Measurements from ENCODE around the gene PLXDC2. TPM values are rescaled to one million over a fixed set of nuclear protein-coding genes. Genes with fewer than 3 reads are reported as not detected.

Gene PLXDC2
- total RNA-seq, 1 experiment from 2014 or later, result 0.20 TPM

- H3K27ac ChIP-seq (ENCODE audit: low read depth, low read length), result no peak overlapping the region
- TF ChIP-seq FOSL1 (IDR thresholded peaks at IDR 0.05; ENCODE audit: low read depth), result no peak
- no peak for TF ChIP-seq MAX (IDR thresholded peaks at IDR 0.05)
- no peak for TF ChIP-seq EZH2 (IDR thresholded peaks at IDR 0.05)
- no peak for TF ChIP-seq SRF (IDR thresholded peaks at IDR 0.05; ENCODE audit: low read depth)
- no peak for TF ChIP-seq ZFX (IDR thresholded peaks at IDR 0.05)
- TF ChIP-seq POLR2A (IDR thresholded peaks at IDR 0.05; ENCODE audit: borderline replicate concordance, extremely low read depth, insufficient read depth, insufficient read length), result no peak
- no peak for TF ChIP-seq POLR2AphosphoS5 (IDR thresholded peaks at IDR 0.05; ENCODE audit: low read depth, low read length)
- TF ChIP-seq RAD21 (IDR thresholded peaks at IDR 0.05; ENCODE audit: low read depth), result no peak
- TF ChIP-seq SIN3A (IDR thresholded peaks at IDR 0.05; ENCODE audit: low read depth), result no peak
- no peak for TF ChIP-seq YY1 (IDR thresholded peaks at IDR 0.05; ENCODE audit: extremely low read depth, insufficient replicate concordance, low read depth, low read length)
- CTCF ChIA-PET, result no interaction called here
- H4K20me1 ChIP-seq (ENCODE audit: insufficient read depth), result no peaks in the 10 kb centered on the region
- no TSS peak for BruUV-seq (replicated peaks)
- H3K9ac ChIP-seq (ENCODE audit: low read length), result no peak overlapping the region
- intact Hi-C loops (cut with micrococcal nuclease), result no loop called here
- no peaks in the 10 kb centered on the region for H3K9me2 ChIP-seq (ENCODE audit: insufficient read depth)
- H3K9me3 ChIP-seq (ENCODE audit: control insufficient read depth in 1 of 2, insufficient read depth in 1 of 2, low read depth in 1 of 2, low read length in 2 of 2), result peaks cover 8% of the 10 kb centered on the region in 2 experiments; a peak in 2 of 4 replicates
- no peaks in the 10 kb centered on the region for H3K79me2 ChIP-seq (ENCODE audit: insufficient read depth, low read length)
- DNase-seq (ENCODE audit: low read depth, low spot score) (no peak), ATAC-seq (no peak)
- no peak overlapping the region for H3K4me3 ChIP-seq (replicated peaks in 1 of 2; ENCODE audit: low read depth in 1 of 2, low read length in 2 of 2)
- no peaks in the 10 kb centered on the region for H3K27me3 ChIP-seq (ENCODE audit: insufficient read depth, low read length)
- H3K36me3 ChIP-seq (ENCODE audit: control insufficient read depth in 1 of 2, insufficient read depth in 2 of 2, low read length in 2 of 2), result no peaks in the 10 kb centered on the region
- H3K4me2 ChIP-seq (ENCODE audit: low read length), result no peak overlapping the region
- H3K4me1 ChIP-seq (ENCODE audit: control insufficient read depth in 1 of 2, insufficient read depth in 2 of 2, low read length in 2 of 2), result no peaks in the 10 kb centered on the region
- POLR2A ChIA-PET, result no interaction called here
- no peak overlapping the region for H2AFZ ChIP-seq (ENCODE audit: low read depth, low read length, poor library complexity, severe bottlenecking)
- RAD21 ChIA-PET (ENCODE audit: low non-redundant PET in 1 of 2, low total read pairs in 2 of 2, uncharacterized antibody in 2 of 2, unreplicated experiment in 2 of 2), result no interaction called here
Observed at GRCh38 chr10:20330246-20330645, 514.0 kb downstream of the PLXDC2 start.

DNA sequence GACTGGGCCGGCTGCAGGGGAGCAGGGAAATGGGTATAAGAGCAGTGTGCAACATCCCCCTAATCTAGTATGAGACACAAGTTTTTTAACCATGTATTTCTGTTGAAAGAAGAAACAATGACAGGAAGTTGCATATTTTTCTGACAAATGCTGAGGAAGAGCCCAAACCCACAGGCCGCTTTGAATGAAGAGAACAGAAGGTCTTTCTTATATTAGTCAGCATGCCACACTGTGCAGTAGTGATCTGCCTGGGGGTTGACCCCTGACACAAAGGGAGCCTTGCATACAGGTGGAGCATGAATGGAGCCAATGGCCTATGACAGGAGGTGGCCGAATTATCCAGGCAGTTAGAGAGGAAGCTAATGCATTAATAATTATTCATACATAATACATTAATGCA is 518.3 kb downstream of the PLXDC2 start:
- no peak for TF ChIP-seq ZNF274 (IDR thresholded peaks at IDR 0.05; ENCODE audit: low read depth, low read length)
- no peak for TF ChIP-seq ELF1 (IDR thresholded peaks at IDR 0.05; ENCODE audit: borderline replicate concordance, low read depth)
- TF ChIP-seq POLR2AphosphoS5 (IDR thresholded peaks at IDR 0.05; ENCODE audit: low read depth, low read length), result no peak
- no peak for TF ChIP-seq SP1 (IDR thresholded peaks at IDR 0.05; ENCODE audit: low read depth)
- TF ChIP-seq CEBPB (IDR thresholded peaks at IDR 0.05; ENCODE audit: low read depth), result no peak
- TF ChIP-seq ZFX (IDR thresholded peaks at IDR 0.05), result no peak
- TF ChIP-seq POLR2A (IDR thresholded peaks at IDR 0.05; ENCODE audit: borderline replicate concordance, extremely low read depth, insufficient read depth, insufficient read length), result no peak
- TF ChIP-seq JUND (IDR thresholded peaks at IDR 0.05), result no peak
- no peak for TF ChIP-seq SRF (IDR thresholded peaks at IDR 0.05; ENCODE audit: low read depth)
- TF ChIP-seq MAX (IDR thresholded peaks at IDR 0.05), result no peak
- no peak for TF ChIP-seq YY1 (IDR thresholded peaks at IDR 0.05; ENCODE audit: extremely low read depth, insufficient replicate concordance, low read depth, low read length)
- H3K9me2 ChIP-seq (ENCODE audit: insufficient read depth), result no peaks in the 10 kb centered on the region
- H4K20me1 ChIP-seq (ENCODE audit: insufficient read depth), result no peaks in the 10 kb centered on the region
- no peaks in the 10 kb centered on the region for H3K36me3 ChIP-seq (ENCODE audit: control insufficient read depth in 1 of 2, insufficient read depth in 2 of 2, low read length in 2 of 2)
- H3K27ac ChIP-seq (ENCODE audit: low read depth, low read length), result no peak overlapping the region
- ChIA-PET CTCF (no interaction called here), POLR2A (no interaction called here), RAD21 (ENCODE audit: low non-redundant PET in 1 of 2, low total read pairs in 2 of 2, uncharacterized antibody in 2 of 2, unreplicated experiment in 2 of 2) (no interaction called here)
- BruUV-seq (replicated peaks), result no TSS peak
- no peak overlapping the region for H3K9ac ChIP-seq (ENCODE audit: low read length)
- intact Hi-C loops (cut with micrococcal nuclease), result no loop called here
- H3K4me1 ChIP-seq (ENCODE audit: control insufficient read depth in 1 of 2, insufficient read depth in 2 of 2, low read length in 2 of 2), result no peaks in the 10 kb centered on the region
- H3K4me3 ChIP-seq (replicated peaks in 1 of 2; ENCODE audit: low read depth in 1 of 2, low read length in 2 of 2), result no peak overlapping the region
- H2AFZ ChIP-seq (ENCODE audit: low read depth, low read length, poor library complexity, severe bottlenecking), result no peak overlapping the region
- no peaks in the 10 kb centered on the region for H3K79me2 ChIP-seq (ENCODE audit: insufficient read depth, low read length)
- peaks cover 2 to 3% of the 10 kb centered on the region in 2 experiments; a peak in 2 of 4 replicates for H3K9me3 ChIP-seq (ENCODE audit: control insufficient read depth in 1 of 2, insufficient read depth in 1 of 2, low read depth in 1 of 2, low read length in 2 of 2)
- DNase-seq (ENCODE audit: low read depth, low spot score) (no peak), ATAC-seq (no peak)
- H3K4me2 ChIP-seq (ENCODE audit: low read length), result no peak overlapping the region
- no peaks in the 10 kb centered on the region for H3K27me3 ChIP-seq (ENCODE audit: insufficient read depth, low read length)

All from HCT116 (cell line).